HG03066 (cell line): ENCODE measurements around the gene ARHGEF11.
"Not testable (repeated sequence)": the region's sequence is repeated elsewhere in the genome, so short reads cannot be mapped to it uniquely, and the experiment has no call there.

ENCODE experiments used
- ATAC-seq: cut with Tn5 transposase; IDR thresholded peaks from one replicate; pipeline ENCODE4 v1.9.1; 2021; ENCODE audit warnings: low read depth; ENCODE audit not compliant: unreplicated experiment

The ARHGEF11 gene

GRCh38 chr1:156933136-156933535, 112.4 kb downstream of the ARHGEF11 start:
- ATAC-seq: no peak

- no peak for ATAC-seq
These were observed 113.4 kb downstream of the ARHGEF11 start for GRCh38 chr1:156931974-156932710.

- ATAC-seq: no peak
These were observed 114.2 kb downstream of the ARHGEF11 start for GRCh38 chr1:156931211-156931952.

- no peak for ATAC-seq
These were observed 115.1 kb downstream of the ARHGEF11 start for GRCh38 chr1:156930483-156930882.

GRCh38 chr1:156929596-156930238, 115.8 kb downstream of the ARHGEF11 start:
- ATAC-seq: no peak

- ATAC-seq: no peak
These were observed 117.4 kb downstream of the ARHGEF11 start for GRCh38 chr1:156928043-156928602.

- ATAC-seq: no peak
These were observed 118.1 kb downstream of the ARHGEF11 start for GRCh38 chr1:156927215-156928042.

GRCh38 chr1:156926695-156927094, 118.8 kb downstream of the ARHGEF11 start:
- ATAC-seq: not testable (repeated sequence)

- no peak for ATAC-seq
These were observed 119.4 kb downstream of the ARHGEF11 start for GRCh38 chr1:156926175-156926574.

- ATAC-seq: no peak
These were observed 120.2 kb downstream of the ARHGEF11 start for GRCh38 chr1:156925154-156926010.

GRCh38 chr1:156924478-156925153, 120.9 kb downstream of the ARHGEF11 start:
- no peak for ATAC-seq

GRCh38 chr1:156923670-156924477, 121.7 kb downstream of the ARHGEF11 start:
- ATAC-seq: no peak

GRCh38 chr1:156922986-156923669, 122.4 kb downstream of the ARHGEF11 start:
- no peak for ATAC-seq

GRCh38 chr1:156921053-156921529, 124.5 kb downstream of the ARHGEF11 start:
- no peak for ATAC-seq

GRCh38 chr1:156920233-156921052, 125.1 kb downstream of the ARHGEF11 start, which contains the start of gene LRRC71:
TSS of gene LRRC71 (plus strand) at chr1:156920632. CDS start at chr1:156920804, 172 bp downstream.
- ATAC-seq: no peak

GRCh38 chr1:156914440-156914856, 131.1 kb downstream of the ARHGEF11 start:
- ATAC-seq: no peak
